GM18907 (cell line): ENCODE data around the gene PEAK1.

Experiments used
- ATAC-seq: cut with Tn5 transposase; IDR thresholded peaks from one replicate; pipeline ENCODE4 v1.9.1; 2021; ENCODE audit warnings: mild to moderate bottlenecking, moderate library complexity; ENCODE audit not compliant: unreplicated experiment

The PEAK1 gene, protein sequence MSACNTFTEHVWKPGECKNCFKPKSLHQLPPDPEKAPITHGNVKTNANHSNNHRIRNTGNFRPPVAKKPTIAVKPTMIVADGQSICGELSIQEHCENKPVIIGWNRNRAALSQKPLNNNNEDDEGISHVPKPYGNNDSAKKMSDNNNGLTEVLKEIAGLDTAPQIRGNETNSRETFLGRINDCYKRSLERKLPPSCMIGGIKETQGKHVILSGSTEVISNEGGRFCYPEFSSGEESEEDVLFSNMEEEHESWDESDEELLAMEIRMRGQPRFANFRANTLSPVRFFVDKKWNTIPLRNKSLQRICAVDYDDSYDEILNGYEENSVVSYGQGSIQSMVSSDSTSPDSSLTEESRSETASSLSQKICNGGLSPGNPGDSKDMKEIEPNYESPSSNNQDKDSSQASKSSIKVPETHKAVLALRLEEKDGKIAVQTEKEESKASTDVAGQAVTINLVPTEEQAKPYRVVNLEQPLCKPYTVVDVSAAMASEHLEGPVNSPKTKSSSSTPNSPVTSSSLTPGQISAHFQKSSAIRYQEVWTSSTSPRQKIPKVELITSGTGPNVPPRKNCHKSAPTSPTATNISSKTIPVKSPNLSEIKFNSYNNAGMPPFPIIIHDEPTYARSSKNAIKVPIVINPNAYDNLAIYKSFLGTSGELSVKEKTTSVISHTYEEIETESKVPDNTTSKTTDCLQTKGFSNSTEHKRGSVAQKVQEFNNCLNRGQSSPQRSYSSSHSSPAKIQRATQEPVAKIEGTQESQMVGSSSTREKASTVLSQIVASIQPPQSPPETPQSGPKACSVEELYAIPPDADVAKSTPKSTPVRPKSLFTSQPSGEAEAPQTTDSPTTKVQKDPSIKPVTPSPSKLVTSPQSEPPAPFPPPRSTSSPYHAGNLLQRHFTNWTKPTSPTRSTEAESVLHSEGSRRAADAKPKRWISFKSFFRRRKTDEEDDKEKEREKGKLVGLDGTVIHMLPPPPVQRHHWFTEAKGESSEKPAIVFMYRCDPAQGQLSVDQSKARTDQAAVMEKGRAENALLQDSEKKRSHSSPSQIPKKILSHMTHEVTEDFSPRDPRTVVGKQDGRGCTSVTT (N-terminal part only)

DNA sequence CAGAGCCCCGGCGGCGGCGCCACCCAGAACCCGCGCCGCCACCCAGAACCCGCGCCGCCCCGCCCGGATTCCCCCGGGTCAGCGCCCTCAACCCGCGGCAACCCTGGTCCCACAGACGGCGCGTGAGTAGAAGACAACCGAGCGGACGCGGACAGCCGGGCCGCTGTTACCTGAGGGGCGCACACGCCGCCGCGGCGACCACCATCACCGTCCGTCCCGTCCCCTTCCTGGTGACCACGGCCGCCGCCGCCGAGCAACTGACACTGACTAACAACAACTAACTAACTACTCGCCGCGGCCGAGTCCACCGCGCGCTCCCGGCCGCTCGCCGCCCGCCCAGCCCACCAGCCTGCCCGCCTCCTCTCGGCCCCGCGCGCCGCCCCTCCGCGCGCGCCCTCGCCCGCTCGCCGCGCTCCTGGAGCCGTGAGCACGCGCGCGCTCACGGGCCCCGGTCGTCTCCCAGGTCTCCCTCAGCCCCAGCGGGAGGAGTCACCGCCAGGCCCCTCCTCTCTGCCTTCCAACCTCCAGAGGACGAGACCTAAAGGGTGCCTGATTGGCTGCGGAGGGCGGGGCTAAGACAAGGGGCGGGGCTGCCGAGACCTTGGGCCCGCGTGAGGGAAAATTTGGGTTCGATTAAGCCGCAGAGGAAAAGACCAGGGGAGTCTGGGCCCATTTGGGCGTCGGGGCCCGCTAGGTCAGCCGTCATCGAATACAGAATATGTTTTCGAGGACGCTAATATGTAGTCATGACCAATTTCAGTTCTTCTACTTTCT lies at the start of gene PEAK1:
Gene PEAK1, minus strand, starts transcription at position 269 of the 774 bp plus-strand sequence. CDS start 238,178 bp downstream, outside the sequence.
- peak; percentile 90 for ATAC-seq

DNA sequence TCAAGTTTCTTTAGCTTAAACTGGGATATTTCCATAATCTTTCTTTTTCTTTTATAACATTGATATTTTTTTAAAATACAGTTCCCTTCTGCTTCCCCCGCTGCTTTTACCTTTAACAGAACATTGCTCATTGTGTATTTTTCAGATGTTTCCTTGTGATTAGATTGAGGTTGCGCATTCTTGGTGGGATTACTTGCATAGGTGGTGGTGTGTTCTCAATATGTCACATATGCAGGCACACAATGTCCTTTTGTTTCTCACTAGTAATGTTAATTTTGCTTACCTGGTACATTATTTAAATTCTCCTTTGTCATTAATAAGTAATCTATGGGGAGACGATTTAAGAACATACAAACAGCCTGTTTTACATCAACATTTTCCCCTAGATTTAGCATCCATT lies 49.0 kb upstream of the PEAK1 start:
- ATAC-seq, result no peak

DNA sequence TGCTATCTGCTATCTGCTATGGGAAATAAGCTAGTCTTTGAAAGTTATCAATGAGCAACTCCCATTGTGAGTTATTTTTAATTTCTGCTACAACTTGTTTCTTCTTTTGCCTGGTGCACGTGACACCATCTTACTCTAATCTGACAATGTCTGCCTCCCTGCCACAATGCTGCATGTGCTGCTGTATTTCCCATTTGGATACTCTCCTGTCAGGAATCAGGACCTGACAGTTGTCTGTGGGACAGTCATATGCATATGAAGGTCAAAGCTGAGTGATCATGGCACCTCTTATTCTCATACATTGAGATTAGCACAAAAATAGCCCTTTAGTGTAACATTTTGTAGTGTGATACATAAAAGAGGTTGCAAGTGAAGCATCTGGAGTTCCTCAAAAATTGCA lies 46.6 kb upstream of the PEAK1 start:
- ATAC-seq, result no peak

DNA sequence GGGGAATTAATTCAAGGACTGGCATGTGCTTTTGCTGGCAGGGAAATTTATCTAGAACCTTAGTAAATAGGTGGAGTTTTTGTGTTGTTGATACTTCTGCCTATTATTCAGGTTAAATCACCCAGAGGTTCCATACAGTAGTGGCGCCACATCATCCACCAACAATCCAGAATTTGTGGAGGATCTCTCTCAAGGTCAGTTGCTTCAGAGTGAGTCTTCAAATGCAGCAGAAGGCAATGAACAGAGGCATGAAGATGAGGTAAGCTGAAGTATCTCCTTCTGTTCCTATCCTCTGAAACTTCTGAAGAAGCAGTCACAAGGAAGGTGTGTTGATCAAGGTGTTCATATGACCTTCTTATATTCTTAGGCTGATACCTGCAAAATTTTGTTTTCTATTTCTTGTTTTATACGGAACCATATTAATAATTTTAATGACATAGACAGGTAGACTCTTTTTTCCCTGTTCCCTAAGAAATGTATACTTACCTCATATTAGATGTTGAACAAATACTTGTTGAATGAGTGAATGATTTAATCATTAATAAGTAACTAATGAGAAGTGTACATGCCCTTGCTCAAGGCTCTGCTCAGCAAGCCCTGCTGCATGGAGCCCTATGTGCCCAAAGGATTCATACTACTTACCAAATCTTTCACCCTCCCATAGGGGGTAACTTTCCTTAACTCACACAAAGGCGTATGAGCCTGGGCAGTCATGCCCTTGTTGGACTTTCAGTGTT lies 44.4 kb upstream of the PEAK1 start:
- no peak for ATAC-seq

DNA sequence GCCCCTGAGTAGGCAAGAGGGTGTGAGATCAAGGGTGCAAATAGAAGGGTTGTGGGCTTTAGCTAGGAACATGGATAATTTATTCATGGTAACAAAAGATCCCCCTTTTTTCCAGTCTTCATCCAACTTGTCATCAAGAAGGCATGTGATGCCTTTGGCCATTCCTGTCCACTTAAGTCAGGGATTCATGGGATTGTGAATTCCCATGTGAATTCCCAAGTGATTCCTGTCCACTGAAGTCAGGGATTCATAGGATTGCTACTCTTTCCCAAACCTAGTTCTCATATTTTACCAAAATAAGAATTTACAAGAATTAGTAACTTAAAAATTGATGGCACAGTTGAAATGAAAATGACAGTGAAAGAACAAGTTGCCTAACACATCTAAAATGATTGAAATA lies 41.6 kb upstream of the PEAK1 start:
- ATAC-seq, result no peak

DNA sequence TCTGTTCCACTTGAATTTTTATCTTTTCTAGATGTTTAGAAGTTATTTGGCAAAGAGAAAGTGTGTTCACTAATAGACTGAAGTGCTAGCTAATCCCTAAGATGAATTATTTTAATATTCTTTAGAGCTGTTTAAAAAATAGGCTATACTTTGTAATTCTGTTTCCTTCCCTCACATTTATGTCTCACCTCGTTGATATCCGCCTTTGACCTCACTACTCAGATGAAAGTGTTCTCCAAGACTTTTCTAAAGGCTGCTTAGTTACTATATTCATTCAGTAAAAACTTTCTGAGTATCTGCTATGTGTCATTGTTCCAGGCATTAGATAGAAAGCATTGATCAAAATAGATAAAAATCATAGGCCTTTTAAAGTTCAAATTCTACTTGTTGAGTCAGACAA lies 39.1 kb upstream of the PEAK1 start:
- ATAC-seq, result no peak

DNA sequence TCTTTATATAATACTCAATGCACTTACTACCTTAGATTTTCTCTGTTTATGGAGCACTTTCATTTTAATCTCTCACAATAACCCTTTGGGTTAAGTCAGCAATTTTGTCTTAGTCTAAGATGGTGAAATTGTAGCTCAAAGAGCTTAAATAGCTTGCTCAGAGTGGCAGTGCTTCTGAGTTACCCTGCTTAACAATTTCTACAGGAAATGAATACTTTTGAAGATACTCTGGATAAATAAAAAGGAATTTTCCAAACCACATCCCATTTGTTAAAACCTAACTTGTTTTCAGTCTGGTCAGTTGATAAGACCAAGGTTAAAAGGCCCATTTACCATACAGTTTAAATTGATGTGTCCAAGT lies 38.0 kb upstream of the PEAK1 start:
- ATAC-seq, result no peak

DNA sequence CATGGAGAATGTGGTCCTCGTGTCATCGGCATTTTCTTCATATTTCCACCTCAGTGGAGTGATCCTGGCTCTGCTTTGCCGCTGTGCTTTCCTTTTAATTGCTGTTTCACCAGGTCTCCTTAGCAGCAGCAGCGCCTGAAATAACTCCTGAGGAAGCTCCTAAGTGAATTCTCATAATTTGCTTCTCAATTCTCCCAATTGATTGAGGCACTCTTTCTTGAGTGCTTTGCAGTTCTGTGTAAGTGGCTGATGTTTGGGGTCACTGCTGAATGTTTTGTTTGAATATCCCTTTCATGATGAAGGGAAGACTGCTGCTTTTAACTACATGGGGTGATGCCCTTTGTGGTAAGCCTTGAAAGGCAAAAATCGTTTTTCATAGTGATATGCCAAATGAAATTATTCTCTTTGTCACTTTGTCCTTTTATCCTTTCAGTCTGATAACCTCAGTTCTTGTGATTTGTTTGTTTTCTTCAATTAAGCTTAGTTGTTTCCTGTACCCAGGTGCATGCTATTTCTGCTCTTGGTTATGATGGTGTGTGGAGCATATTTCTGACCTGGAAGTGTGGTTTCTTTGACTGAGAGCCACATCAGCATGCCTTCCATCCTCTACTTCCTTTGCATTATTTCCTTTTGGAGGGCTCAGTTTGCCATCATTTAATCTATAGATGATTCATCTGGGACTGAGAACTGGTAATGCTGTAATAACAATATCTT lies 37.4 kb upstream of the PEAK1 start:
- no peak for ATAC-seq

DNA sequence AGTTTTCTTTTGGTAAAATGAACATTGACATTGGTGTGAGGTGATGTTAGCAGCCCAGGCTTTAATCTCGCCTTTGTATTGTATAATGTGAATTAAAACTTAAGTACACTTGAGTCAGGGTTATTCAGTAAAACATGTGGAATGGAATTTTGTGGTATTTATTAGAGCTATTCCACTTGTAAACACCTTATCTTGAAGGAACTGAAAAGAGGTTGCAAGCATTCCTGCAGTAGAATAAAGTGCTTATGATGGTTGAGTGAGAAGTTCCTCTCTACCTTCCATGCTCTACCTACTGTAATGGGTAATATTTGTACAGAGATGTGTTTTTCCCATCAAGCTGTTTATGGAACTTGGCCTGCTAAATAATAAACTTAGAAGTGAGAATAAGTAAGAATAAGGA lies 36.8 kb upstream of the PEAK1 start:
- no peak for ATAC-seq

DNA sequence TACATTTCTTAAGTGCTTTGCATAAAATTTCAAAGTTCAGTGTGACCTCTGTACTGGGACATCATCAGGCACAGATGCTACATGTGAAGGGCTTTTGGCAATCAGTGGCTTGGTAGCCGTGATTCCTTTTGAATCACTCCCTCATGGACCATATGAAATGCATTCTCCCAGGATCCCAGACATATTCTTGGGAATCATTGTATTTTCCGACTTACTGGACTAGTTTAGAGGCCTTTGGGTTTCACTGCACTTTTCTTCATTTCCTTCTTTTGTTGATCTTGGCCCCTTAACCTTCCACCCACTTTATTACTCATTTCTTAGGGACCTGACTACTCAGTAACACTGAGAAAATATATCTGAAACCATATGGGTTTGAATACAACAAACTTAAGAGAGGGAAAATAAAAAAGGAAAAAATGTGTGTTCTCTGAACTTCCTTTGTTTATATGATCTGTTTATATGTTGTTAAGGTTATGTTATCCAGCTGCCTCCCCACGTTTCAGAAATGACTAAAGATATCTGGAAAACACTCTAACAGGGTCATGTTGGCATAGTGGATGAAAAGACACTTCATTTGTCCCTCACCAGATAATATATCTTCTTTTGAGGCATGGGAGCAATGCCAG lies 35.9 kb upstream of the PEAK1 start:
- no peak for ATAC-seq

DNA sequence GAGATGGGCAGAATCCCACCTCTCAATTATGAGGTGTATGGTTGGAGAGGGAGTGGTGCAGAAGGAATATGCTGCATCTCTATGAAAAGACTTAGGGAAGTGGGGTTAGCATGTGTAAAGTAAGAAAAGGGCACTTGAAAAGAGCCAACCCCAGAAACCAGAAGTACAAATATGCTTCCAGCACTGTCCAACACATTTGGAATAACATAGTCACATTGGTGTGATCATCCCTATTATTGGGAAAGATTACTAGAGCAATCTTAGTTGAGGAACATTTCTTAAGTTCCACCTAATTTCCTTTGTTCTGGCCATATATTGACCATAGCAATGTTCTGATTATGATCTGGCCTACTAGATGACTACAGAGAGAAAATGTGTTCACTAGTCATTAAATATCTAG lies 35.0 kb upstream of the PEAK1 start:
- ATAC-seq, result no peak

DNA sequence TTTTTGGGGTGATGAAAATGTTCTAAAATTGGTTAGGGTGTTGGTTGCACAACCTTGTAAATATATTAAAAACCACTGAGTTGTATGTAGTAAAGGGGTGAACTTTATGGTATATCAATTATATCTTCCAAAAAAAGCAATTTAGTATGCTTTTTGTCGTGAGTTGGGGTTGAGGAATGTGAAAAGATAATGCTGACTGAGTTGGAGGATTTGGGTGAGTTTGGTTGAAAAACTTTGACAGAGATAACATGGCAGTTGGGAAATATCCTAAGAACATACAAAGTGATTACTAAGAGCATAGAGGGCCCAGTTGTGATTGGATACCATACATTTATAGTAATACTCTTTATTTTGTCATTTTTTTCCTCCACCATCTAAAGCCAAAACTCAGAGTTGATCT lies 34.4 kb upstream of the PEAK1 start:
- ATAC-seq, result no peak

DNA sequence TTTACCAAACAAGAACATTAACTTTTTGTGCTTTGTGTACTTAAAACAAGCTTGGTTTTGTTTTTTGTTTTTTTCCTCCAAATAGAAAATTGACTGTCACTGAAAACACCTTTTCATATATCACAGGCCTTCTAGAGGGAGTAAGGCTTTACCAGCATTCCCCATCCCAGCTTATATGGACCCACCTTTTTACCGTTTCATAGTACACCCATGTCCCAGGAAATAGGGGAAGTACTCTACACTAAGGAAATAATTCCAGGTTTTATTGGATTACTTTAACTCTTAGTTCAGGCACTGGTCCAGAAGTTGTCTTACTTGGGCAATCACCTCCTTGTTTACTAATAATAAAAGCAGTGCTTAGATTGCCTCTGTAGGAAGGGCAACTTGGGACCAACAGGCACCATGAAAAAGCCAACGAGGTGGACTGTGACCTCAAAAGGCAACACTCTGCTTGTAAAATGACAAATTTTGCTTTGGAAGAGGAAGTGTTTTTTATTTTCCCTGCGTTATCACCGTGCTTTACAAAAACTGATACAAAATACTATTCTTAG lies 27.0 kb upstream of the PEAK1 start:
- ATAC-seq, result no peak

DNA sequence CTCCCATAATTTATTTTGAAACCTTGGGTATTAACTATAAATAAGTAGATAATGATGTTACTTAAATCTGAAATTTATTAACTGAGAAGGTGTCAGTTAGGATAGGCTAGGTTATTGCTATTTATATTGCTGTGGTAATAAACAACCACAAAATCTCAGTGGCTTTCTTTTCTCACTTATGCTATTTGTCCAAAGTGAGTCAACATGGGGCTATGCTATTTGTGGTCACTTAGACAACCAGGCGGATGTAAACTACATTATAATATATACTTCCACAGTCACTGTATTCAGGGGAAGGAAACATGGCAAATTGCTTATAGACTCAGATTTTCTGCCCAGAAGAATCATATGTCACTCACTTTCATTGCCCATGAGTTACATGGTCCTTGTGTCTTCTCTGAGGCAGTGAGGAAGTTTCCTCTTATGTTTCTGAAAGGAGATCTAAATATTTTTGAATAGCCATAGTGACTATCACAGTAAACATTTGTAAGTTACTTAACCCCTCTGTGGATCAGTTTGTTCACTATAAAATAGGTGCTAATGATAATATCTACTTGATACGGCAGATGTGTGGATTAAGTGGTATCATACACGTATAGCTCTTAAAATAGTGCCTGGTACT lies 20.6 kb upstream of the PEAK1 start:
- peak; percentile 86 for ATAC-seq

DNA sequence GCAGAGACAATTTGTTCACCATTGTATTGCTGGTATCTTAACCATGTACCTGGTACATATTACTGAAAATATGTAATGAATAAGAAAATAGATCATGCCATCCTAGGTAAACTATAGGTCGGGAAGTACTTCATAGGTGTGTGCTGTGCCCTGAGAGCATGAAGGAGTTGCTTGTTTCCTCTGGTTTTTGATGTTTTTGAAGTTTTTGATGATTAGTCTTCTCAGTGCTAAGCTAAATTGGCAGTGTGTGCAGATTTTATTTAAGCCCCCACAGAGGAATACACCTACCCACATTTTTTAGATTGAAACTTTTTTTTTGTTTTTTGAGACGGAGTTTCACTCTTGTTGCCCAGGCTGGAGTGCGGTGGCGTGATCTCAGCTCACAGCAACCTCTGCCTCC lies 17.4 kb upstream of the PEAK1 start:
- no peak for ATAC-seq

DNA sequence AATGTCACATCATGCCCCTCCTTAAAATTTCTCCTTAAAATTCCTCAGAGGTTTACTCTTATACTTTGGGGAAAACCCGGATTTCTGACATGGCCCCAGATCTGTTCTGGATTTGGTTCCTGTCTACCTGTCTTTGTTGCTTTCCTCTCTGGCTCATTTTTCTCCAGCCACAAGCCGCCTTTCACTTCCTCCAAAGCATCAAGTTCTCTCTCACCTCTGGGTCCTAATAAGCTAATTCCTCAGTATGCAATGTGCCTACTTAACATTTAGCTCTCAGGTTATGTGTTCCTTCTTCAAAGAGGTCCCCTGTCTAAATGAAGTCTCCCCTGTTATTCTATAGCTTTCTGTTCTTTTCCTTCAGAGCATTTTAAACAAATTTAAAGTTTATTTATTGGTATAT lies 16.9 kb upstream of the PEAK1 start:
- no peak for ATAC-seq

DNA sequence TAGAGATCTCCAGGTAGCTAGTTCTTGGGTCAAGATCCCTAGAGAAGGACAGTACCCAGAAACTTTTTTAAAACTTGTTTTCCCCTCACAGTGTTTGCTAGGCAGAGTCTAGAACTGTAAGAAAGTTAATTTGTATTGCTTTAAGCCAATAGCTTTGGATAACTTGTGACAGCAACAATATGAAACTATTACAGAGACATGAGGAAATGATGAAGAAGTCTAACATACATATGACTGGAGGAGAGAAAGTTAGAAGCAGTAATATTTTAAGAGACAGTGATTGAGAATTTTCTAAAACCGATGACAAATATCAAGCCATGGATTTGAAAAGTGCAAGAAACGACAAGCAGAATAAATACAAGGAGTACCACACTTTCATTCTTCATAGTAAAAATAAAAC lies 10.7 kb upstream of the PEAK1 start:
- ATAC-seq, result no peak

DNA sequence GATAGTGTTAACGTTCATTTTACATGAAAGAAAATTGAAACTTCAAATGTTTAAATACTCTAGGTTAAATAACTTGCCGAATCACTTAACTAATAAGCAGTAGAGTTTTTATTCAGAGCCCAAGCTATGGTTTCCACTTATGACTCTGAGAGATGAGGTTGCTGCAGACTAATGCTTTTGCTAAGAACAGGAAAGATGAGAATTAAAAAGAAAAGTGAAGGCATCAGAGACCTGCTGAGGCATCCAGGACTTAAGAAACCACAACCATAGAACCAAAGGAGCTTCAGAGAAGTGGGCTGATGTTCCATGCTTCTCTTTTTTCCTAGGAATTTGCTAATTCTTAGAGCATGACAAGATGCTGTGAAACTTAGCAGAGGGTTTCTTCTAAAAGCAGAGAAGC lies 10.3 kb upstream of the PEAK1 start:
- ATAC-seq, result no peak
